NCI-H1694 treated with DMSO at 0.1 percent for 48 hours (cell line): ENCODE results near the gene TERB1.

Experiments
- DNase-seq: peaks from one replicate; lab custom pipeline; 2025; lab: John Stamatoyannopoulos, UW

TERB1 gene

DNA sequence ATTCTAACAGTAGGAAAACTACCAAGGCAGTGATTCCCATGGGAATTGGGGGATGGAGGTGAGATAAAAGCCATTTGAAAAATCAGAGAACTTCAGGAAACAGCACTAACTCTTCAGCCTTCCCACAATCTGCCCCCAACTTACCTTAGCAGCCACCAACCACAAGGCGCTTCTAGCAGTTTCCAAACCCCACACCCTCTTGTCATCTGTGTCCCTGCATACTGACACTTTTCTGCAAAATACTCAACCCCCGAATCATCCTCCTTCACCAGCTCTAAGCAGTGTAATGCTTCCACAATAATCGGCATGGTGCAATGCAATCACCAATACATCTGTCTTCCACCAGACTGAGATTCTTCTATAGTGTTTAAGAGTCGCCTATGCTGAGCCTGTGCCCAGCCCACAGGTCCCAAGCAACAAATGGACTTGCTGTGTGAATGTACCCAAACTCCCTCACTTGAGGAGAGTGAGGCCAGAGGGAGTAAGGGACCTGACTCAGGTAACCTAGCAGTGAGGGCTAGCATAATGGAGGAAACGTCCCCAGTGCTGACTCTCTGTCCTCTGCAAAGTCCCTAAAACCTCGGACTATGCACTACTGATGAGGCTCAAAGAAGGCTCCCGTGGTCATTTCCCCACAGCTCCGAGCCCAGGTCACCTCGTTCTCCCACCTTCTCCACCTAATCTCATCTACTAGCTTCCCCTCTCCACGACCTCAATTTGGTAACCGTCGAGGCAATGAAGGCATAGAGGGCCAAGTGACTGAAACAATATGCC, 50.9 kb downstream of the TERB1 start:
- no peak for DNase-seq

DNA sequence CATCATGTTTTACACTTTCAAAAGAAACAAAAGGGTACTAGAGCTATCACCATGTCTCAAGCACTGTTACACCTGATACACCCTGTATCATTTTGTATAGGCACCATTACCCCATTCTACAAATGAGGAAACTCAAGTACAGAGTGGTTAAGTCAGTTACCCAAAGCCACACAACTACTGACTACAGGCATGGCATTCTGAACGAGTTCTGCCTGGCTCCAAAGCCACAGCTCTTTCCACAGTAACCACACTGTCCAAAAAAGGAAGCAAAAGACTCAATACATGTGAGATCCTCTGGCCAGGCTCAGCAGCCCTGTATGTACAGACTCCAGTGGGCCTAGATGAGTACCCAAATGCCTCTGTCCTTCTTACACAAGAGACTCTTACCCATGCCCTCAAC, 54.7 kb downstream of the TERB1 start:
- no peak for DNase-seq

DNA sequence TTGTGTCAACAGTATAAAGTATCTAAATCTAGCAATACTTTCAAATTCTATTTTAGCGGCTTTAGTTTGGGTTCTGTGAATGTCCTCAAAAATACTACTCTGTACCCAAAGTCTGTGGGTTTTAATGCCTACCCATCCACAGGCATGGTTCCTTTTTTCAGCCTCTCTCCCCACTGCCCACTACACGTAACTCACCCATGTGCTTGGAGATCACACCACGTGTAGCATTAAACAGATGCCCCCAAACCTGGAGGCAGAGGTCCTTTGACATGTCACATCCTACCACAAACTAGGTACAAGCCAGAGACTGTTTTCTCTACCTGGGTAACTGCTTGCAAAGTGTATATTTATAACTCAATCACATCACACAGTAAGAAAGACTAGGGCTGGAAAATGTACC, 55.3 kb downstream of the TERB1 start:
- DNase-seq = no peak

DNA sequence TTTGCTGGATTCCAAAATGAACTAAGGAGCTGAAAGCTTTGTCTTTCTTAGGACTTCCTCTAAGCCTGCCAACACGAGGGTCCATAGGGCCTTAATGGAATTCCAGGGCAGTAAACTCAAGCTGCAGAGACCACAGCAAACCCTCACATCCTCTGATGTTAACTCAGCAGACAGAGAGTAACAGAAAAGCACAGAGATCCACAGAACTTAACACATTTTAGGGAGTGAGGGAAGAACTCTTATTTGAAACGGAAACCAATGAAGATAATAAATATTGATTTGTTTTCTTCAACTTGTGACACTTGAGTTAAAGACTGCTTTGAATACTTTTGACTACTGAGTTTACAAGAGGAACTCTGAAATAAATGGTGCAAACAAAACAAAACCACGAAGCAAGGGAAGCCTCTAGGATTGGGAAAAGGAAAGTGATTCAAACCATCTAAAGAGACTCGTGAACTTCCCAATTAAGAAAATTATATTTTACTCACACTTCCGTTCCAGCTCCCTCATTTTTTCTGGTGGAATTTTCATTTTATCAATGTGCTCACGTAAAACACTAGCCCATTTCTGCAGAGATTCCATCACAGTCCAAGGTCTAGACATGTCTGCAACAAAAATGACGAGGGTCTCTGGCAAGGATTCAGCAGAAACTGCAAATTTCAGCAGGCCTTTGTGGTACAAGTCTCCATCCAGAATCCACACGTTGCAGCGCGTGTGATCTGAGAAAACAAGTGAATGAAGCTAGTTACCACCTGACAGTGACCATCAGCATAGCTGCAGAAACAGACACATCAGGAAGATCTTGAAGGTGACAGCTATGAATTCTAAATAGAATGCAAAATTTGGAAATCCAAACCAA, 59.2 kb downstream of the TERB1 start:
- DNase-seq = no peak

DNA sequence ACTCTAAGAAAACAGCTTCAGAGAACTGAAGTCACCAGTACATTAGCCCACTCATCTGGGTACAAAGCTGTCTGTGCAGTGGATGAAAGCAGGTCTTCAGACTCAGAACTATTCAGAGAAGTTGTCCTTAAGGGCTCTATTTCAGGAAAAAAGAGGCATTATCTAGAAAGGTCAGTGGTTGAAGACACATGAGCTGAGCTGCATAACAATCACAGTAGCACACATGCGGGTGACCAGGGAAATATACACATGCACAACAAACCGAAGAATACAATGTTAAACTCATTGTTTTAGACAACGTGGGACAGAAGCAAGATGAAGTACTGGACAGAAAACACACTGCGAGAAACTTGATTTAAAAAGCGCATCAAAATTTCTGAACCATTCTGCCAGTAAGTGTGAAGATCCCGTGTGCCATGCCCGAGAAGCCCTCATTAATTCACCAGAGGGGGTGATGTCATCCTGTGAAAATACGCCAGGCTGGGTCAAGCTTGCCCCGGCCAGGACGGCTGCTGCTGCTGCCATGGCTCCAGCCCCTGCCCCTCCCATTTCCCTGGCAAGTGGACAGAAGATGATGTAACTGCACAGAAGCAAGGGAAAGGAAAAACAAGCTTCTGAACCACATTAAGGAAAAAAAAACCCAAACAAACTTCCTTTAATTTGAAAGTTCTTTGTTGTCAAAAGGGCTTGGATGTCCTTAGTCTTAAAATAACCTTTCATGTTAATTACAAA, 60.0 kb downstream of the TERB1 start:
- no peak for DNase-seq

DNA sequence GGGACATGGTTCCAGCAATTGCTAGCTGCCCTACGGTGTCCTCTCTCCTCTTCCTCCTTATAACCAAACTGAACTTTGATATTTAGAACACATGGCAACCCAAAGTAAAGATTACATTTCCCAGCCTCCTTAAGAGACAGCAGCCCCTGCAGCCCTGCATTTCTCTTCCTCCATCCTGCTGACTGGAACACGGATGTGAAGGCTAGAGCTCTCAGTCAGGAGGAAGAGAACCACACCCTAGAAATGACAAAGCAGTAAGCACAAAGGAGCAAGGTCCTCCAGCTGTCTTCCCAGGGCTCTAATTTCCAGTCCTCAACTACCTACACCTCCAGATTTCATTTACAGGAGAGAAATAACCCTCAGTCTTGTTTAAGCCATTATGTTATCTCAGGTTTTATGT, 60.9 kb downstream of the TERB1 start:
- no peak for DNase-seq

DNA sequence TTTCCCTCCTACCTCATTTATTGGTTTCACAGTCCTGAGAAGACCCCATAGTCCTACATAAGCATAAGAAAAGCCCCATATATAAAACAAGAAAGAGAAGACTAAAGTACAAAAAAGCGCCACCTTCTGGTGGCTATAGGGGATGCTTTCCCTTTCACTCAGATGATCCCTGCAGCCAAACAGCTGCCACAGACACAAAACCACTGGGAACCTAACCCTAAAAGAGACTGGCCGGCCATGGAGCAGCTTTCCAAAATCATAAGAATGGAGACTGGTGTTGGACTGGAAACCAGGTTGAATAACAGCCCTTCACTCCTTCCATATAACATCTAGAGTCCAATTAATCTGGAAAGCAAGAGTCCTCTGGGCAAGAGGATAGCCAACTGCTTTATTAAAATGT, 61.4 kb downstream of the TERB1 start:
- DNase-seq = peak; percentile 59

DNA sequence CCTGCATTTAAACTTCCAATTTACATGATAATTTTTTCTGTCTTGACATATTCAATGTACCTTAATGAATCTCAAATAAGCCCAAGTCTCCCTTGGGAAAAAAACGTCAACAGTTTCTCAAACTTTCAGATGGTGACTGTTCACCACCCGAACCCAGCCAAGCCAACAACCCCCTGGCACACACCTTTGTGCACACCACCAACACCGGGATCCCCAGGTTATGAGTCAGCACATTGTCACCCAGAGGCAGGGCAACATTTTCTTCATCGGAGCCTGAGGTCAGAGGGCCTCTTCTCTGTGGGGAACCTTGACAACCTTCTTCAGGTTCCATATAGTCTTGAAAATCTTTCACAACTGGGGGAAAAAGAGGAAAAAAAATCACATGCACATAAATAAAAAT, 65.5 kb downstream of the TERB1 start:
- no peak for DNase-seq

DNA sequence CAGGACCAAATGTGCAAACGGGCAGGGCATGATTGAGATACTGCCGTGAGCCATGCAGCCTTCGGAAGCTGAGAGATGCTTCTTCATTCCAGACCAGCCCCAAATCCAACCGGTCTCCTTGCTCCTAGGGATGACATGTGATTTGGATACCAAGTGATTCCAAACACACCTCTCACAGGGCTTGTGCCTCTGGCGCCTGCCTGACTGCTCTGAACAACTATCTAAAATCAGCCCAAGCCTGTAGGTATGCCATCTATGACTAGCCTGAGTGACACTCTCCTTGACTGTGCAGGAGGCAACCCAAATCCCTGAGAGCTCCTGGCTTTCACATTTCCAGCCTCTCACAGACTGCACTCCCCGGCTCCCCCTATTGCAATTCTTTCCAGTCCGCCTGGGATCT, 70.3 kb downstream of the TERB1 start:
- no peak for DNase-seq

DNA sequence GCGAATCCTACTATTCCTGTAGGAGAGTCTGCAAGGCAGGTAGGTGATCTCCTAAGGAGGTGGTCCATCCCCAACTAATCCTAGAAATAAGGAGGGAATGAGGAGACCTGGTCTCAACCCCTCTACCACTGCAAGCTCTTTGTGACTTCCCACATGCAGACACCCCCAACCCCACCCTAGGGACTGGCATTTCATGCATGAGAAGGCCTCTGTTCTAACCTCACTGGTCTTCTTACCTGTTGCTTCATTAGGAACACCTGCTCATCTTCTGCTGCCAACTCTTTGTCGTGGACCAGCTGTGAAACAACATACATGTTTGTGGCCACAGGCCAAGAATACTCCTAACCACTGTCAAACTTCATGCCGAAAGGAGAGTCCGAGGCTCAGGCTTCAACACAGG, 72.6 kb downstream of the TERB1 start:
- DNase-seq = peak; percentile 15

DNA sequence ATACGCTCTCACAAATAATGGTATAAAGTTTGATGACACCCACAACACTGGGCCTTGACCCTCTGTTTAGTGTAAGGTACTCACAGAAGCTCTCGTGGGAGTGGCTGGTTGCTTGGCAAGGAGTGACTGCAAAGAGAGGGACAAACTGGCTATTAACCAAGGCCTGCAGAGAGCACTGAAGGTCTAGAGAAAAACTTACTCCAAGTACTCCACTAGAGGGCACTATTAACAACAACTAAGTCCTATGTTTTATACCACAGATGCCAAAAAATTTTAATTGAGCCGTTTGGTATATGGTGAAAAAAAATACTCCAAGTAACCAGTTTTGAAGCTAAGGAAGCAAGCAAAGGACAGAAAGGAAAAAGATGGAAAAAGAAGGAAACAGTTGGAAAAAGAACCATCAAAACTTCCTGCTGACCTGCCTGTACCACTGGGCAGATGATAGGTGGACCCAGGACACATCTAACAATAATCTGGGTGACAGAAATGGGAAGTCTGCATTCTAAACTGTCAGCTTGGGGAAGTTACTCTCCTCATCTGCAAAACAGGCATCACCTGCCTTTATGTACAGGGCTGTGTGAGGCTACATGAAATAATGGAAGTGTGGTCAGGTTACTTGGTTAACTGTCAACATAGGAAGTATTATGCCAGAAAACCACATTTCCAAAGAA, 73.1 kb downstream of the TERB1 start:
- DNase-seq = peak; percentile 78

DNA sequence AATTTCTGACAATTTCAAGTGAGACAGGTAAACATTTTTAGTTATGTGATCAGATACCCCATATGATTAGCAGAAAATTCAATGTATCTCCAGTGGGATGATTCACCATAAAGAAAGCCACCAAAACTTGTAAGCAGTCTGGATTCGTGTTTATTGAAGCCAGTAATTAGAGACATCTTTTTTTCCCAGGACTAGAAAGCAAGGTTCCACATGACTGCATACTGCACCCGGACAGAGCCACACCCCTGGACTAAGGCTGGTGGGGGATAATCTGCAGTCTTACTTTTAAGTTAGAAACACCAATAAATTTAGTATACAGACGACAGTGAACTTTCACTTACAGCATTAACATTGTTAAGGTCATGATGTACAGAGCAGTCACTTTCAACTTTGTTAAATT, 80.6 kb downstream of the TERB1 start:
- no peak for DNase-seq

DNA sequence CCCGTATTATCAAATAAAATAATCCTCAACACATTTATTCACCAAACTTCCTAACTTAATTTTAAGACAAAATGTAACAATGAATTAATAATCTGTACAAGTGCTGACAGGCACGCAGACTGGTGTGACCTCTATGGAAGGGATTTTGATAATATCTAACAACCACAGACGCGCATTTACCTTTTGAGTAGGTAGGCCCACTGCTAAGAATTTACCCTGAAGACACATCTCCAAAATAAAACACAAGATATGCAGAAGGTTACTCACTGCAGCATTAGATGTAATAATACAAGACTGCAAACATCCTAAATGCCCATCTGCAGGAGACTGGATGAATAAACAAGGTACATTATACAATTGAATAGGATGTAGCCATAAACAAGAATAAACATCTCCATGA, 82.1 kb downstream of the TERB1 start:
- DNase-seq = no peak

DNA sequence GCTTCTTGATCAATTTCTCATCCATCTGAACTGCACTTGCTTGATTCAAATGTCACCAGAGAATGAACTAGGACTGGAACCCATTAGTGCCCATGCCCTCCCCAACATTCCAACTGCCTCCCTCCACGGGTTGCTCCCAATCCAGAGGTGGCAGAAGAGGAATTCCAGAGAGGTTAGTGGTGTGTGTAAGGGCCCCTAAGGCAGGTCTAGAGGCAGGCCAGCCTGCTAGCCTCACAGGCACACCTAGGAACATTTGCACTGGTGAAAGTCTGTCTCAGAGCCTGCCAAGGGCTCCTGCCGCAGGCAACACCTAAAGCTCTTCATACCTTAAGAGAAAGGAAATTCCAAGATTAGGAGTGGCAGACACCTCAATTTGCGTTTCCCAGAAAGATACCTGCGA, 83.6 kb downstream of the TERB1 start:
- DNase-seq = no peak

DNA sequence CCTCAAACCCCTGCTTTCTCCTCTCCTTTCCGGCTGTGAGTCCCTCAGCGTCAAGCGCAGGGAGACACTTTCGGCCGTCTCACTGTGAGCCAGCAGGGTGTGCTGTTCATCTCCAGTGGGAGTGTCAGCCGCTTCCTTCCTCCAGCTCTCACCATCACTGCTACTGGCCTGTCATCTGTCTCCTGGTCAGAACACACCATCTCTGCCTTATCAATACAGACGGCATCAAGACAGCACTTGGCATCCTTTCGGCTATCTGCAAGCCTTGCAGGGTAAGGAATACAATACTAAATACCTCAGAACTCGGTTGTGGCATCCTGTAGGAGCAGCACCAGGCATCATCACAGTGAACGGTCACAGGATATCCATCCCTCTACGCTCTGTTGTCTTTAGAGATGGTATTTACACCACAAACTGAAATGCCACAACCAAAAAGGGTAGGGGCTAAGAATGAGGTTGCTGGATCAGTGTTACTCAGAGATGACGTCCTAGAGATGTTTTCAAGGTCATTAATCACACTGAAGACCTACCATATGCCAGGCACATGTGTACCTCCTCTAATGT, 84.2 kb downstream of the TERB1 start:
- peak; percentile 21 for DNase-seq

DNA sequence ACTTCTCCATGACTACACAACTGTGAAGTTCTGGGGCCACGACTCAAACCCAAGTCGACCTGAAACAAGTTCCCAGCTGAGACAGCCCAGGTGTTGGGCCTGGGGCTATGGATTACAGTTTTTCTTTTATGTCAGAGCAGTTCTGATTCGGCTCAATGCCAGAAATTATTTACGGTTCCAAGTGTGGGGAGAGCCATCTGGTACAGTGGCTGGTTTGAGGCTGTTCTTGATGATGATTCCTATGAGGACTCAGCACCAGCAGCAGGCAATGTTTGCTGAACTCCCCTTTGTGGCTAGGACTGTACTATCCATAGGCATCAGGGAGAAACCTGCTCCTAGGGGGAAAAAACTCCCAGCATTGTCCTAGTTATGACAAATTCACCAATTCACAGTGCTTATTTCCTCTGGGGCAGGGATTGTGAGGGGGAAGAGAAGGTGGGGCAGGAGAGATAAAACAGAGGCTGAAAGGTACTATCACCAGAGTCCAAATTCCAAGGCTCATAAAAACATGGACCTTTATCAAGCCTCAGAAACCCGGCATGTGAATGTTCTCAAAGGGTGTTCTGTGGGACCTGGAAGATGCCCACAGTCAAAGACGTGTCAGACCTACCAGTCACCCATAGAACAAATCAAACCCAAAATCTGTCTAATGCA, 86.6 kb downstream of the TERB1 start:
- DNase-seq = peak; percentile 92

DNA sequence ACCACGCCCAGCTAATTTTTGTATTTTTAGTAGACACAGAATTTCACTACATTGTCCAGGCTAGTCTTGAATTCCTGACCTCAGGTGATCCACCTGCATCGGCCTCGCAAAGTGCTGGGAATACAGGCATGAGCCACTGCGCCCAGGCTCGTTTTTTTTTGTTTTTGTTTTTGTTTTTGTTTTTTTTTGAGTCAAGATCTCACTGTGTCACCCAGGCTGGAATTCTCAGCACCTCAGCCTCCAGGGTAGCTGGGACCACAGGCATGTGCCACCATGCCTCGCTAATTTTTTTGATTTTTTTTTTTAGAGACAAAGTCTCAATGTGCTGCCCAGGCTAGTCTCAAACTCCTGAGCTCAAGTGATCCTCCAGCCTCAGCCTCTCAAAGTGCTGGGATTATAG, 87.3 kb downstream of the TERB1 start:
- DNase-seq = no peak

DNA sequence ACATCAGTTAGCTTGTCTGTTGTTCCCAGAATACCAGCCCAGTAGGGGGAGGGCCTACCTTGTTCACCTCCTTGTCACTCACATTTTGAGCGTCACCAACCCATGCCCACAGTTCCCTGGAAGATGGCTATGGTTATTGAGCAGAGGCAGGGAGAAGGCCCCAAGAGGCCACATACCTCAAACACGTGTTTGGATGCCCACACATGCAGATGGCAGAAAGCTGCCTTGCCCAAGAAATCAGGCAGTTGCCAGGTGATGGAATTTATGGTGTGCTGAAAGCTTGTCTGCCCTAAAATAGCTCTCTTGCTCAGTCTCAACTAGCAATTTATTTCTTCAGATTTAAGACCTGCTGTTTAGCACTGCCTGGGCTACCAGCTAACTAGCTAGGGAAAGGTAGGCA, 88.3 kb downstream of the TERB1 start:
- peak; percentile 4 for DNase-seq

DNA sequence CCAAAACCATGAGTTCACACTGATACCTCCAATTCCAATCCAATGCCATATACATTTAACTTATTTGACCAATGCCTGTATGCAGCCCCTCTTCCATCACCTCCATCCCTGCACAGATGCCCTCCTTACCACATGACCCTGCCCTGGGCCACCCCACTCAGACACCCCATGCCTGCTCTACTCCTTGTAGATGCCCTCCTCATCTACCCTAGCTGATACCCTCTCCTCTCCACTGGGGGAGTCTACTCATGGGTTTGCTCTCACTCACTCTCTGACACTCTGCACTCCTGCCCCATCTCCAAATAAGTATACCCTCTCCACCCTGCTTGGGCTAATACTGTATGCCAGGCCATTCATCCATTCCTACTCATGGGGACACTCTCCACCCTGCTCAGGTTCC, 88.9 kb downstream of the TERB1 start:
- no peak for DNase-seq

DNA sequence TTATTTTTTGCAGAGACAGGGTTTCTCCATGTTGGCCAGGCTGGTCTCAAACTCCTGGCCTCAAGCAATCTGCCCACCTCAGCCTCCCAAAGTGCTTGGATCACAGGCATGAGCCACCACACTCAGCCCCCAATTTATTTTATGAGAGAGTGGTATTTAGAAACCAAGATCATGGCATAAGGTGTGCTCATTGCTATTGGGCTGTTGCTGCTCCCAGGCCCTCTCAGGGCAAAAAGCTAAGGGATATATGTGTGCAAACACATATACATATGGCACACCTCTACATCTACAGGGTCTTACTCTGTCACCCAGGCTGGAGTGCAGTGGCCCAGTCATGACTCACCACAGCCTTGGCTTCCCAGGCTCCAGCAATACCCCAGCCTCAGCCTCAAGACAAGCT, 89.8 kb downstream of the TERB1 start:
- DNase-seq = no peak

DNA sequence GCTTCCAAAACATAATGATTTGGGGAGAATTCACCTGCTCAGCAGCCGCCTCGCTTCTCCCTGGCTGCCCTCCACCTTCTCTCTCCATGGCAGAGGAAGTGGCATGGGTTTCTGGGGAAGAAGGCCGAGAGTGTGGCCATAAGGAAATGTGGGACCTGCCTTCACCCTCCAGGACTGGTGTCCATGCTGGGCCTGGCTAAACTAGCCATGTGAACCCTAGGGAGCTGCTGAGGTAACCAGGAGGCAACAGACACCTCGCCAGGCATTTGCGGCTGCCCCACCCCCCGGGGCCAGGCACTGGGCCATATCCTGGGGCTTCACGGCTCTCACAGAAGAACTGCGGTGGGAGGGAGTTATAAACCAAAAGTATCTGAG, 94.9 kb downstream of the TERB1 start:
- no peak for DNase-seq
